GM12891 (cell line): Measurements from ENCODE around the gene ZBTB39.

Experiments
- POLR2A ChIP-seq: IDR thresholded peaks from 2 replicates; pipeline ENCODE4 v1.6.1; 2011; ENCODE audit warnings: low read depth, low read length, control low read depth
- POLR2AphosphoS5 ChIP-seq: IDR thresholded peaks from 2 replicates; pipeline ENCODE4 v1.6.1; 2011; ENCODE audit warnings: low read depth, low read length, control low read depth
- SPI1 ChIP-seq: IDR thresholded peaks from 2 replicates; pipeline ENCODE4 v1.6.1; 2011; ENCODE audit warnings: low read depth, low read length, control low read depth
- TAF1 ChIP-seq: IDR thresholded peaks from 2 replicates; pipeline ENCODE4 v1.6.1; 2011; ENCODE audit warnings: low read depth, low read length, control low read depth

GRCh38 chr12:56980268-56980667 lies 26.1 kb downstream of the ZBTB39 start:
- TF ChIP-seq POLR2A (no peak), TAF1 (no peak), SPI1 (no peak), POLR2AphosphoS5 (no peak)
